ENCODE data around the gene STIMATE. TPM values are rescaled to one million over a fixed set of nuclear protein-coding genes. Genes with fewer than 3 reads are reported as not detected.

The STIMATE gene
- 10 to 100 TPM; 43.3 to 47.8 TPM for total RNA-seq

DNA sequence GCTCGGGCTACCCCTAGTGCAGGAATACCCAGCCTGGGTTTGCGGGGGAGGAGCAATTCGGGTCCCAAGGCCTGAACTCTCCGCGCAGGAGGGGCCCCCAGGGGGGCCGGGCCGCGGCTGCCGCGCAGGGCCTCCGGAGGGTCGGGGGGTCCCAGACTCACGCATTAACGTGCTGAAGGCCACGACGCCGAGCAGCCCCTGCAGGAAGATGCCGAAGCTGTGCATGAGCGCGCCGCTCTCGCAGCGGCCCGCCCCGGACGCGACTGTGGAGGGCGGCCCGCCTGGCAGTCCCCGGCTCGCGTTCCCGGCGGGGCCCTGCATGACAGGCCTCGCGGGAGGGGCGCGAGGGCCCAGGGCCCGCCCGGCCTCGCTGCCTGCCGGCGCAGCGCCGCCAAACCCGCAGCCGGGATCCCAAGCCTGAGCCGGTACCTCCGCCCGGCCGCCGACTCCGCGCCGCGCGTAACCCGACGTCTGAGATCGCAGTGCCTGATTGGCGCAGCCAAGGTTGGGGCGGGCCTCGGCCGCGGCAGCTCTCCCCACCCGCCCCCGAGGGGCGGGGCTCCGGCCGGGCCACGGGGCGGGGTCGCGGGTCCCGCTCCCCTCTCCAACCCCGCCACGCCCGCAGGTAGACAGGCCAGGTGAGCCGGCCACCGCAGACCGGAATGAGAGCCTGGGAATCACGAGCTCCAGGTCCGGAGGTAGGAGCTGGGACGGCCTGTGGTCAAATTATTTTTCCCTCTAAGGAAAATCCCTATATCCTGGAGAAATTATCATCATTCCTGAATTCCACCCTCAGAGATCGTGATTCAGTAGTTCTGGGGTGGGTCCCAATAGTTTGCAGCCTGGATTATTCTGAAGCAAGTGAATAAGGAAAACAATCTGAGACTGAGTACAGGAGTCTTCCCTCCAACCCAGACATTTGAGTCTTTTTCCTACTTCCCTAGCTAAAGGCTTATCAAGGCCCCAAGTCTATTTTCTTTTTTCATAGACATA lies at the start of gene STIMATE:
STIMATE (minus strand) TSS at position 419 of the 993 bp plus-strand sequence; CDS start at position 321, 98 bp downstream.
- Mint-ChIP-seq H3K27me3 (no peaks in the 10 kb centered on the region), H3K4me3 (peak within 1 kb of the TSS; percentile 96), H3K27ac (peak within 1 kb of the TSS; percentile 88), H3K36me3 (peaks cover 20% of the 10 kb centered on the region), H3K9me3 (ENCODE audit: low read depth) (no peaks in the 10 kb centered on the region), H3K4me1 (peaks cover 48% of the 10 kb centered on the region)
- ATAC-seq: peak; percentile 92
- DNase-seq: peak; percentile 90
- CTCF ChIA-PET: interaction anchor here (0.8 to 1.5 kb wide), 5 partner anchors 14 to 205 kb away, joined by 3 to 4 read pairs (median 3); no protein-coding TSS in a partner anchor

DNA sequence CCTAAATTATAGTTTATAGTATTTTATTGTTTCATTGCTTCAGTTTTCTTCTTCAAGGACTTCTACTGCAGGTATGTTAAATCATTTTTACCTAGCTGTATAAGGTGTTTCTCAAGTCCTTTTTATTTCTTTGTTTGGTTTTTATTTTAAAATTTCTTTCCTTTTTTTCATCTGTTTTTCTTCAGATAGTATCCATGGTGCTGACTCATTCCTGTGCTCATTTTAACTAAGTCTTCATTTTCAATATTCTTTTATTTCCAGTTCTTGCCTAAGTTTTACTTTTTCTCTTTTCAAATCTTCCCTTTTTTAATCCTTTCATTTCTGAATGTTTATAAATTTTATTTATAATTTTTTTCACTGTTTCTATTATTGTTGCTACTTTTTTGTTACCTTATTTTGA lies 42.3 kb upstream of the STIMATE start:
- Mint-ChIP-seq H3K9me3 (ENCODE audit: low read depth) (no peaks in the 10 kb centered on the region), H3K4me1 (peaks cover 5% of the 10 kb centered on the region), H3K4me3 (no peak overlapping the region), H3K36me3 (peaks cover 2% of the 10 kb centered on the region), H3K27me3 (no peaks in the 10 kb centered on the region), H3K27ac (peak overlapping the region; percentile 62)
- DNase-seq: no peak
- CTCF ChIA-PET: interaction anchor here (1.5 kb wide), 1 partner anchor 94 kb away, joined by 3 read pairs; no protein-coding TSS in a partner anchor
- ATAC-seq: no peak

DNA sequence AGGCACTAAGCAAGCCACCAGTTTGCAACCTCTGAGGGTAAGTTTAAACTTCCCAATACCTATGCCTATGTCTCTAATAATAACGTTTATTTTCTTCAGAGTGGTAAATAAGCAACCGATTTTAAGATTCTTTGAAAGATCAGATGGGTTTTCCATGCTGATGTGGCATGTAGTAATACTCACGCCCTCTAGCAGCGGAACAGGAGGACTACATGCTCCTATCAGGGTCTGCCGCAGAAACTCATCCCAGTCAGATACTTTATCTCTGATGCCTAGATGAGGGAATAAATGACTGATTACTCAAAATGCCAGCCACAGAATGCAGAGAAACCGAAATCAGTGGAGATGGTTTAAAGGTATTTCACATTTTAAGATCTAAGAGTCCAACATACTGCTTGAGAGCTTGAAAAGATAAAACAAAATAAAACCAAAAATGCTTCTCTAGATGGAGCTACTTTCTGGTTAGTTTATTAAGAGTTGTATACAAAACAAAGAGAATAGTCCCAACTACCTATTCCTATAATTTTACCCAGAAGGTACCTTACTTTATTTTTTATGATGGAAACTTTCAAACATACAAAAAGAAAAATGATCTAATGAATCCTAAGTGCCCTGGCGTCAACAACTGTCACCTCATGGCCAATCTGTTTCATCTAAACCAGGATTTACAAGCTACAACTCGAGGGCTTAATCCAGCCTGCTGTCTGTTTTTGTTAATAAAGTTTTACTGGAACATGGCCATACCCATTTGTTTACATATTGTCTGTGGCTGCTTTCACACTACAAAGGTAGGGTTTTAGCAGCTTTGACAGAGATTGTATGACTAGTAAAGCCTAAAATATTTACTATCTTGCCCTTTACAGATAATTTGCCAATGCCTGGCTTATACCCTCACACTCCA lies 37.5 kb upstream of the STIMATE start:
- H3K27ac Mint-ChIP-seq: peak overlapping the region; percentile 3
- CTCF ChIA-PET: interaction anchor here (0.6 to 2.4 kb wide), 14 partner anchors 8 to 258 kb away, joined by 3 to 10 read pairs (median 3); no protein-coding TSS in a partner anchor
- DNase-seq (peak; percentile 74), ATAC-seq (peak; percentile 96)
- no peak overlapping the region for H3K4me3 Mint-ChIP-seq
- no peaks in the 10 kb centered on the region for H3K27me3 Mint-ChIP-seq
- H3K36me3 Mint-ChIP-seq: peaks cover 5% of the 10 kb centered on the region
- no peaks in the 10 kb centered on the region for H3K9me3 Mint-ChIP-seq (ENCODE audit: low read depth)
- H3K4me1 Mint-ChIP-seq: peaks cover 7% of the 10 kb centered on the region

DNA sequence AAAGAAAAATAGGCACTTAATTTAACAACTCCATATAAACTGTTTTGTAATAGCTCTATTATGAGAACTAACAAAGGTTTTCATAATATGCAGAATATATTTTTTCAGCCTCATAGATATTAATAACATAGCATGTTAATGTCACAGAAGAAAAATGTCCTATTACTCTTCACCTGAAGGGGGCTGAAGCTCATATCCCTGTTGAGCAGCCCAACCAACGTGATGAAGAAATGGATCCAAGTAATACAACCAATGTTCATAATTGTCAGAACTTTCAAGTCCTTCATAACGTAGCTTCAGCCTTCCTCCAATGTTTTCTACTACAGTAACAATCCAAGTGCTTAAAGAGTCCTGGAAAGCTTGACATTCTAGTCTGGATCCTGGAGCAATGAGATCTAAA lies 34.5 kb upstream of the STIMATE start:
- CTCF ChIA-PET: interaction anchor here (1.1 to 1.9 kb wide), 3 partner anchors 11 to 140 kb away, joined by 3 to 5 read pairs (median 5); partner anchors contain the start of gene SFMBT1
- no peak for ATAC-seq
- peaks cover 5% of the 10 kb centered on the region for H3K4me1 Mint-ChIP-seq
- no peak for DNase-seq
- H3K9me3 Mint-ChIP-seq (ENCODE audit: low read depth): no peaks in the 10 kb centered on the region
- peaks cover 9% of the 10 kb centered on the region for H3K36me3 Mint-ChIP-seq
- no peaks in the 10 kb centered on the region for H3K27me3 Mint-ChIP-seq
- no peak overlapping the region for H3K27ac Mint-ChIP-seq
- no peak overlapping the region for H3K4me3 Mint-ChIP-seq

DNA sequence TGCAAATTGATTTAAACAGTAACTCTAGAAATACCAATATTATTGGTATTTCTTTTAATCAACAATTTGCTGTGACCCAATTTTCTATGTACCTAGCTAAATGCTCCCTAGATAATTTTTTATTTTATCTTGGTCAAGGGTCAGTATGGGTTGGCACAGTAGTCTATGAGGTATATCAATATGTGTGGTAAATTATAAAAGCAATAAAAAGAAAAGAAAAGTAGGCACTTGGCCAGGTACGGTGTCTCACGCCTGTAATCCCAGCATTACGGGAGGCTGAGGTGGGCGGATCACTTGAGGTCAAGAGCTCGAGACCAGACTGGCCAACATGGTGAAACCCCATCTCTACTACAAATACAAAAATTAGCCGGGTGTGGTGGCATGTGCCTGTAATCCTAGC lies 34.0 kb upstream of the STIMATE start:
- Mint-ChIP-seq H3K36me3 (peaks cover 12% of the 10 kb centered on the region), H3K4me1 (peaks cover 7% of the 10 kb centered on the region), H3K27ac (no peak overlapping the region), H3K4me3 (no peak overlapping the region), H3K27me3 (no peaks in the 10 kb centered on the region), H3K9me3 (ENCODE audit: low read depth) (no peaks in the 10 kb centered on the region)
- CTCF ChIA-PET: interaction anchor here (1.0 to 1.9 kb wide), 4 partner anchors 10 to 140 kb away, joined by 3 to 5 read pairs (median 4); partner anchors contain the start of gene SFMBT1
- ATAC-seq (no peak), DNase-seq (no peak)

DNA sequence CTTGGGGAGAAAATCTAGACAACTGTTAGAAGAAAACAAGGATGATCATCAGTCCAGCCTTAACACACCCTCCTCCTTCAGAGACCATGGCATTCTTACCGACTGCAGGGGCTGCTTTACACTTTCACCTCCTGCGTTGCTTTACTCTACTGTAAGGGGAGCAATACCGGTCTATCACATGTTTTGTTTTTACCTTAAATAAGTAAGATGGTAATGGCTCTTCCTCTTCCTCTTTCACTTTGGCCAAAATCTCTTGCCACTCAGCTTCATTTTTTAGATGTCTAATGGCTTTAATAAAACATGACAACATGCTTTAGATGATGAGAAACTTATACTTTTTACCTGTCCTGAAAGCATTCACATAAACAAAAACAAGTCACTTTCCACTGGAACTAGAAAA lies 33.4 kb upstream of the STIMATE start:
- Mint-ChIP-seq H3K4me3 (no peak overlapping the region), H3K27me3 (no peaks in the 10 kb centered on the region), H3K36me3 (peaks cover 12% of the 10 kb centered on the region), H3K4me1 (peaks cover 10% of the 10 kb centered on the region), H3K9me3 (ENCODE audit: low read depth) (no peaks in the 10 kb centered on the region), H3K27ac (no peak overlapping the region)
- ATAC-seq (no peak), DNase-seq (no peak)
- CTCF ChIA-PET: interaction anchor here (1.0 to 1.7 kb wide), 2 partner anchors 31 to 115 kb away, joined by 3 to 5 read pairs; partner anchors contain the start of gene SFMBT1

DNA sequence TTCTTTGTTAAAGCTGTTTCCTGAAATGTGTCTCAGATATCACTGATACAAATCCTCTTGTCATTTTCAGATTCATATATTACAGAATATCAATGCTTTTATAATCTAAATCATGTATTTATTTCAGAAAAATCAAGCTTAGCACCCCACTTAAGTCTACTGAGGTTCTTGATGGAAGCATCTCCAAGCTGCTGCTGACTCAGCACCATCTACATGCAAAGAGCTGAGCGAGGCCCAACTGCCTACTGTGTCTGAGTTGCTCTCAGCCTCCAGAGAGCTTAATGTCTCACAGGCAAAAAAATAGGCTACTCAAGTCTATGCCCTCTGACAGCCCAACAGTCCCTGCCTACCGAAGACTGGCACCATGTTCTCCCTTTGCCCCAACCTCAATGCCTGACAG lies 29.2 kb upstream of the STIMATE start:
- Mint-ChIP-seq H3K9me3 (ENCODE audit: low read depth) (no peaks in the 10 kb centered on the region), H3K36me3 (peaks cover 27% of the 10 kb centered on the region)

DNA sequence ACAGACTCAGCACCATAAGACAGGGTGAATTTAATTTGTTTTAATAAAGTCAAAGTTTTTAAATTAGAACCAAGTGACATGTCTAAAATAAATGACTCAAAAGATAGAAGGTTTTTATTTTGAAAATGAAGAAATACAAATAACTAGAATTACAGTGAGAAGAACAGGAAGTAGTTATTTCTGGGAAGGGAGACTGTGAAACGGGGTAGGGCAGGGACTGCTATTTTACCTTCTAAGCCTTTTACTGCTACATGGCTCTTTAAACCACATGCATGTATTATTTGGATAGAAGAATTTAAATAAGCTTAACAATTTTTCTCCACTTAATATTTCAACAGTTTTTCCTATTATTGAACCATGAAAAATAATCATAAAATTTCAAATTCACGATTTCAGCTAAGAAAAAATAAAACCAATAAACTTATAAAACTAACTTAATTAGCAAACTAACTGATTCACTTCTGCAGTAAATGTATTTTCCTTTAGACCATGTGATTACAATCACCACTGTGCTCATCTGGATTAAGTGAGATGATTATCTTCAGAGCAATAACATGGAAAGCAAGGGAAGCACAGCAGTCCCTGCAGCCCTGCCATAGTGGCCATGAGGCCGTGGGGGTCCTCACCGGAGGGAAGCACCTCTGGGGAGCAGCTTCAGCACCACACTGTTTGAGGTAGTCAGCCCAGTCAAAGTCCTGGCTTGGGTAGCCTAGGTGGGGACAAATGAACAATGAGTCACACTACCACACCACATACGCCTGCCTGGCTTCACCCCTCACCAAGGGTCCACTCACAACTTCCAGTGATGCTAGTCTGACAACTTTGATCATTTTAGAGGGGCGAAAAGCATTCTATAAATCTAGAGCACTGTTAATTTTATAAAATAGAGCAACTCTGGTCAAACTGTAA lies 28.3 kb upstream of the STIMATE start:
- Mint-ChIP-seq H3K36me3 (peaks cover 26% of the 10 kb centered on the region), H3K4me3 (no peak overlapping the region), H3K9me3 (ENCODE audit: low read depth) (no peaks in the 10 kb centered on the region), H3K27me3 (no peaks in the 10 kb centered on the region), H3K4me1 (peaks cover 32% of the 10 kb centered on the region), H3K27ac (peak overlapping the region; percentile 54)
- CTCF ChIA-PET: interaction anchor here (1.0 kb wide), 1 partner anchor 10 kb away, joined by 4 read pairs; no protein-coding TSS in a partner anchor
- DNase-seq (no peak), ATAC-seq (peak; percentile 45)

More for the DNA sequence above, 29.2 kb upstream of the STIMATE start:
- ATAC-seq (no peak), DNase-seq (no peak)
- Mint-ChIP-seq H3K27me3 (no peaks in the 10 kb centered on the region), H3K4me1 (peaks cover 31% of the 10 kb centered on the region), H3K4me3 (no peak overlapping the region), H3K27ac (no peak overlapping the region)
- CTCF ChIA-PET: interaction anchor here (0.9 to 1.0 kb wide), 2 partner anchors 9 to 82 kb away, joined by 3 to 4 read pairs; no protein-coding TSS in a partner anchor

DNA sequence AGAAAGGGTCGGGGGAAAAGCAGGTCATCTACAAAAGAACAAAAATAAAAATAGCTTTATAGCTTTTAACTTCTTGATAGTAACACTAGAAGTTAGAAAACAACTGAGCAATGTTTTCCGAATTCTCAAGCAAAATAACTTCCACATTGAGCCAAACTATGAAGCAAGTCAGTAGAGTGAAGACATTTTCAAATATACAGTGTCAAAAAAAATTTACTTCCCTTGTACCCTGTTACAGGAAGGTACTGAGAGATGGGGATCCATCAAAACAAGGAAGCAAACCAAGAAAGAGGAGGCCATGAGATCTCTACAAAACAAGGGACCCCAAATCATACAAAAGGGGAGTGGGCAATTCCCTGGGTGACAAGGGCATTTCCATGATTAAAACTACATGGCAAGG lies 26.6 kb upstream of the STIMATE start:
- ATAC-seq (no peak), DNase-seq (no peak)
- Mint-ChIP-seq H3K36me3 (peaks cover 39% of the 10 kb centered on the region), H3K27ac (no peak overlapping the region), H3K27me3 (no peaks in the 10 kb centered on the region), H3K4me1 (peaks cover 32% of the 10 kb centered on the region), H3K9me3 (ENCODE audit: low read depth) (no peaks in the 10 kb centered on the region), H3K4me3 (no peak overlapping the region)
- CTCF ChIA-PET: interaction anchor here (1.0 kb wide), 1 partner anchor 10 kb away, joined by 4 read pairs; no protein-coding TSS in a partner anchor

DNA sequence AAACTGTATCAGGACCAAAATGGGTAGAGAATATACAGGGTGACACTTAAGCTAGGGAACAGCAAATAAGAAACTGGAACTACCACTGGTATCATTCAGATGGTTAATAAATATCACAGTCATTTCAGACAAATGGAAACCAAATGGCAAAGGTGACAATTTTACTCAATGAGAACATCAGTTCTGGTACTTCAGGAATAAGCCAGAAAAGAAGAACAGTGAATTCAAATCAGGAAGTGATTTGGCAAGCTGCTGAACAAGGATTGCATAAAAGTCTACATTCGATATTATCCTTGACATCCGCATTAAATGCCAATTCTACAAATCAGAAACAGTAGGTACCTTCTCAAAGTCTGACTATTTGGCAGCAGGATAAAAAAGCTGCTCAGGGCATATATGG lies 23.5 kb upstream of the STIMATE start:
- Mint-ChIP-seq H3K27ac (no peak overlapping the region), H3K4me1 (peaks cover 28% of the 10 kb centered on the region), H3K27me3 (no peaks in the 10 kb centered on the region), H3K9me3 (ENCODE audit: low read depth) (no peaks in the 10 kb centered on the region), H3K4me3 (no peak overlapping the region), H3K36me3 (peaks cover 34% of the 10 kb centered on the region)
- CTCF ChIA-PET: interaction anchor here (1.3 kb wide), 1 partner anchor 11 kb away, joined by 3 read pairs; no protein-coding TSS in a partner anchor
- no peak for DNase-seq
- no peak for ATAC-seq

DNA sequence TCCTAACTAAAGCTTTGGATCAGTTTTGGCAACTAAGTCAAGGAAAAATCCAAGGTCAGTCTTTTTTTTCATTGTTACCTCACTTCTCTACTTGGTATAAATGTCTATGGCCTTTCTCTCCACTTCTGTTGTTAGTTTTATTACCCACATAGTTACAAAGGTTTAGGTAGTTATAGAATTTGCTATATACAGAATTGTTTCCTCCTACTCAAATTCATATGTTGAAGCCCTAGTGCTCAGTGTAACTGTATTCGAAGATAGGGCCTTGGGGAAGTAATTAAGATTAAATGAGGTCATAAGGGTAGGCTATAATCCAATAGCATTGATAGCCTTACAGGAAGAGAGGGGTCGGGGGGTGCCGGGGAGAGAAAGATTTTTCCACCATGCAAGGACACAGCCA lies 19.7 kb upstream of the STIMATE start:
- ATAC-seq: no peak
- no peak overlapping the region for H3K4me3 Mint-ChIP-seq
- H3K9me3 Mint-ChIP-seq (ENCODE audit: low read depth): no peaks in the 10 kb centered on the region
- H3K36me3 Mint-ChIP-seq: peaks cover 28% of the 10 kb centered on the region
- no peaks in the 10 kb centered on the region for H3K27me3 Mint-ChIP-seq
- CTCF ChIA-PET: interaction anchor here (0.9 kb wide), 1 partner anchor 404 kb away, joined by 3 read pairs; no protein-coding TSS in a partner anchor
- DNase-seq: no peak
- H3K4me1 Mint-ChIP-seq: peaks cover 6% of the 10 kb centered on the region
- H3K27ac Mint-ChIP-seq: no peak overlapping the region

DNA sequence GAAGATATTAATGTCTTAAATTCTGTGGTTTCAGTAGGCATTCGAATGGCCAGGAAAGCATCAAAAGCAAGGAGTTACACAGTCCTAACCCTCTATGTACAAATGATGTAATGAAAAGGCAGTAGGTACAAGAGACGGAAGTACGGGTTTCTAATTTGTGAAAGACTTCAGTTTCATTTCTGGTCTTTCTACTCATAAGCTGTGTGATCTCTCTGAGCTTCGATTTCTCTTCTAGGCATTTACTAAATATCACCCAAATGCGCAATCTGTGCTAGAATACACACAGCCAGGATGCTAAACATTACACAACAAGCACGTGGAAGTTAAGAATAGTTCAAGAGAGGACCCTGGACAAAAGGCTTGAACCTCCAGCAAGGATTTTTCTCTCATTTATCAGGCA lies 17.9 kb upstream of the STIMATE start:
- H3K27ac Mint-ChIP-seq: peak overlapping the region; percentile 5
- peaks cover 21% of the 10 kb centered on the region for H3K36me3 Mint-ChIP-seq
- no peak for ATAC-seq
- DNase-seq: no peak
- no peak overlapping the region for H3K4me3 Mint-ChIP-seq
- no peaks in the 10 kb centered on the region for H3K27me3 Mint-ChIP-seq
- CTCF ChIA-PET: interaction anchor here (1.4 kb wide), 1 partner anchor 10 kb away, joined by 3 read pairs; no protein-coding TSS in a partner anchor
- H3K4me1 Mint-ChIP-seq: no peaks in the 10 kb centered on the region
- H3K9me3 Mint-ChIP-seq (ENCODE audit: low read depth): no peaks in the 10 kb centered on the region

Data from activated CD8-positive, alpha-beta memory T cell treated with anti-CD3 and anti-CD28 coated beads, Interleukin-2, amount 10 ng/mL, durations not matched to agents 7 days and 5 days (primary cell).